Thymus (tissue), 11 donors: ENCODE results near the gene ABLIM2. TPM values are rescaled to one million over a fixed set of nuclear protein-coding genes. Genes with fewer than 3 reads are reported as not detected.

Experiments
- DNase-seq, 9 donors: peaks; one replicate each; pipeline ENCODE4 v3.0.0-alpha.2; 2013; ENCODE audit warnings: low spot score in 9 of 9, low read depth in 6 of 9, missing footprints in 1 of 9
- H3K27ac ChIP-seq, 2 donors: one replicate each; pipeline ENCODE4 v1.5.1; 2013; ENCODE audit warnings: control low read depth in 1 of 2, low read depth in 1 of 2, low read length in 1 of 2, mild to moderate bottlenecking in 1 of 2, moderate library complexity in 1 of 2
- H3K27me3 ChIP-seq, 2 donors: one replicate each; pipeline ENCODE4 v1.5.1; 2013; ENCODE audit warnings: low read length in 1 of 2; ENCODE audit not compliant: control insufficient read depth in 2 of 2, insufficient read depth in 1 of 2
- H3K36me3 ChIP-seq, 2 donors: one replicate each; pipeline ENCODE4 v1.5.1; 2013; ENCODE audit warnings: low read length in 1 of 2, mild to moderate bottlenecking in 1 of 2, moderate library complexity in 1 of 2; ENCODE audit not compliant: control insufficient read depth in 2 of 2, insufficient read depth in 2 of 2
- H3K4me1 ChIP-seq, 2 donors: one replicate each; pipeline ENCODE4 v1.5.1; 2013; ENCODE audit warnings: low read length in 2 of 2; ENCODE audit not compliant: control insufficient read depth in 2 of 2, insufficient read depth in 2 of 2
- H3K4me3 ChIP-seq, 2 donors: one replicate each; pipeline ENCODE4 v1.5.1; 2013; ENCODE audit warnings: low read length in 2 of 2, control low read depth in 1 of 2, mild to moderate bottlenecking in 1 of 2
- H3K9me3 ChIP-seq, 2 donors: one replicate each; pipeline ENCODE4 v1.5.1; 2013; ENCODE audit warnings: low read length in 1 of 2, mild to moderate bottlenecking in 1 of 2; ENCODE audit not compliant: control insufficient read depth in 2 of 2, insufficient read depth in 1 of 2
- WGBS: extraction: QIAGEN DNeasy Blood & Tissue Kit; methylation state at CpG from one replicate; pipeline ENCODE4 v1.1.7; 2013; 5-methylcytosine and 5-hydroxymethylcytosine counted together
- polyA plus RNA-seq: library from polyadenylated mRNA; stranded (reverse); fragments of 200-250 nt; gene quantifications from one replicate; pipeline ENCODE4 v1.2.3, GENCODE V29; 2013
- total RNA-seq: library from RNA; stranded (reverse); fragments of 120-200 nt; gene quantifications from one replicate; pipeline ENCODE4 v1.2.4, GENCODE V29; 2013
- donor health status: healthy.

Gene ABLIM2
- total and polyA plus RNA-seq, 2 donors, result 1.0 to 7.4 TPM

DNA sequence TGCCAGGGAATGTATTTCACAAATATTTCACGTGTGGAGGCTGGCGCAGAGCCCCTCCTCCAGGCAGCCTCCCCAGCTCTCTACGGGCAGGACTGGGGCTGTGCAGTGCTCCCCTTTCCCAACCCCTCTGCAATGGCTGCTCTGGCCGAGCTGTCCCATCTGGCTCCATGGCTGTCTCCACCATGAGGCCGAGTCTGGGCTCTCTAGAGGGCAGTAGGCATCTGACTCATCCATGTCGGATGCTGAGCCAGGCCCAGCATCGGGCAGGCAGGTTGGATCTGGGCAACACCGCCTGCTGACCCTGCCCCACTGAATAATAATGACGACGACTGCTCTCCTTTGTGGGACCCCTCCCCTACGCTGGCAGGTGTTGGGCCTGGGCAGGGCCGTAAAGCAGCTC is 29.5 kb upstream of the ABLIM2 start:
- Histone ChIP-seq H3K27me3 (peaks cover 0 to 7% of the 10 kb centered on the region in 2 donors), H3K27ac (no peak overlapping the region), H3K4me1 (peaks cover 12 to 29% of the 10 kb centered on the region in 2 donors), H3K4me3 (no peak overlapping the region), H3K9me3 (no peaks in the 10 kb centered on the region), H3K36me3 (no peaks in the 10 kb centered on the region)
- no peak for DNase-seq
- 96% methylated on average over 12 of the region's 12 CpGs for WGBS

DNA sequence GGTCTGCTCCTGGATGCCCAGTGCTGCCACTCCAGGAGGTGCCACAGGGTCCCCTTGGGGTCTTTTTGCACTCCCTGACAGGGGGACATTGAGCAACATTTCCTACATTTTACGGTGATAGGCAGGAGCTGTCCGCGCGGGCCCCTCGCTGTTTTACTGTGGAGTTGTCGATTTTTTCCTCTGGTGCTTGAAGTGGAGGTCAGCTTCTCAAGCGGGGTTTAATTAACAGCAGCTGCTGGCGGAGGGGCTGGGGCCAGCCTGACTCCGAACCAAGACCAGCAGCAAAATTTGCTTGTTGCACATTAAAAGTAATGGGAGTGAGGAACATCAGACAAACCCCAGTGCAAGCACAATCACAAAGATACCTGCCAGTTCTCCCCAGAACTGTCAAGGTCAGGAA is 27.3 kb upstream of the ABLIM2 start:
- WGBS, result 96% methylated on average over 9 of the region's 9 CpGs

DNA sequence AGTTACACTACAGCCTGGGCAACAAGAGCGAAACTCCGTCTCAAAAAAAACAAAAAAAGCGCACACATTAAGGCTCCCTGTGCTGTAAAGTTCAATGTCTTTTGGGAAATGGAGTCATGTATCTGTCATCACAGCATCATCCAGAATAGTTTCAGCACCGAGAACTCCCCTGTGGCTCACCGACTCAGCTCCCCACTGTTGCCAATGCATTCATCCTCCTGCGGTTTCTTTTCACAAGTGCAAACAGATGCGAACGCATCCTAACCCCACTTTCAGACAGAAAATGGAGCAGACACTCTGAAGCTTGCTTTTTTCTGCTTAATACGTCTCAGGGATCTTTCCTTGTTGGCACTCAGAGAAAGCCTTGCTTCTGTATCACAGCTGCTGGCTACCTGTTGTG is 26.7 kb upstream of the ABLIM2 start:
- Histone ChIP-seq H3K4me3 (no peak overlapping the region), H3K9me3 (no peaks in the 10 kb centered on the region), H3K27ac (no peak overlapping the region), H3K27me3 (no peaks in the 10 kb centered on the region), H3K36me3 (no peaks in the 10 kb centered on the region), H3K4me1 (peaks cover 1 to 11% of the 10 kb centered on the region in 2 donors)
- WGBS, result 96% methylated on average over 9 of the region's 9 CpGs
- DNase-seq, result no peak

More for the DNA sequence above, 27.3 kb upstream of the ABLIM2 start:
- peak overlapping the region in 1 of 2 donors; percentile 20 for H3K27ac ChIP-seq
- no peak for DNase-seq
- peaks cover 0 to under 1% of the 10 kb centered on the region in 2 donors for H3K27me3 ChIP-seq
- H3K4me3 ChIP-seq, result no peak overlapping the region
- no peaks in the 10 kb centered on the region for H3K9me3 ChIP-seq
- H3K36me3 ChIP-seq, result no peaks in the 10 kb centered on the region
- peaks cover 3 to 13% of the 10 kb centered on the region in 2 donors for H3K4me1 ChIP-seq

DNA sequence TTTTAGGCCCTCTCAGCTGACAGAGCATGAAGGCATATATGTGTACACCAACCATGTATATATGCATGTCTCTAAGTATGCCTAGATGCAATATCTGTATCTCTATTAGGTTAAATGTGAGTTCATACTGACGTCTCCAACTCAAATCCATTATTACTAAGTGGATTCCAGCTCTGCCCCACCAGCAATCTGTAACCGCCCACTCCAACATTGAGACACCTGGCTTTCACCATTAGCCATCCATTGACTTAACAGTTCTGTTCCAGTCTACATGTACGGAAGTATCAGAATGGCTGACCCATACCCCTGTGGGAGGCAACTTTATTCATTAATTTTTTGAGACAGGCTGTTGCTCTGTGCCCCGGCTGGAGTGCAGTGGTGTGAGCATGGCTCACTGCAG is 25.4 kb upstream of the ABLIM2 start:
- Histone ChIP-seq H3K4me1 (peaks cover 0 to 8% of the 10 kb centered on the region in 2 donors), H3K27ac (no peak overlapping the region), H3K9me3 (no peaks in the 10 kb centered on the region), H3K4me3 (no peak overlapping the region), H3K27me3 (no peaks in the 10 kb centered on the region), H3K36me3 (no peaks in the 10 kb centered on the region)
- 99% methylated on average over 4 of the region's 4 CpGs for WGBS
- no peak for DNase-seq

DNA sequence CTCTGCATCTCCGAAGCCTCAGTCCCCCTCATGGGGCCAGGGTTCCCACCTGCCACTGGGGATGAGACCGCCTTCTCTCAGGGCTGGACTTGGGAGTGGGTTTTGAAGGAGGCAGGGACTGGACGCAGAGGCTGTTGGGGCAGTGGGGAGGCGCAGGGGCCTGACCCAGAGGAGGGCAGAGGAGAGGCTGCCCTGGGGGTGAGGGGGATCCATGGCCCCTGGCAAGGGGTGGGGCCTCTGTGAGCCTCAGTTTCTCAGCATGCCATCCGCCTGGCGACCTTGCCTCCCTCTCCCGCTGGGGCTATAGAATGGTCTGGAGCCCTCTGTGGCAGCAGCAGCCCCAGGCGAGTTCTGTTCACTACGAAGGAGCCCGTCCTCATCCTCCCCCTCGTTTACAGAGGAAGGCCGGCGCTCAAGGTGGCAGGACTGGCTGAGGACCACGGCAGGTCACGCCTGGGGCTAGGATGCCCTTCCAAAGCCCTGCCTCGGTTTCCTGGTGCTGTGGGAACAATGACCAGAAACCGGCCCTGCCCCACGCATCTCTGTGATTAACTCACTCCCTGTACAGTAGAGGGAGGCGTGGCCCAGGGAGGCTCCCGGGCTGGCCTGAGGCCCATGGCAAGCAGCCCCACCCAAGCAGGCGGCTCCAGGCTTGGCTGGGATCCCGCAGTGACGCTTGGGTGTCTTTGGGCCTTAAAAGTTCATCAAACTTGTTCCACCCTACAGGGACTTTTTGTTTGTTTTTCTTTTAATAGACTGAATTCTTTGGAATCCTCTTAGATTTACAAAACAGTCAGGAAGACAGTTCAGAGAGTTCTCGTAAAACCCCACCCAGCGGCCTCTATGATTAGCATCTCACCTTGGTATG is 24.5 kb upstream of the ABLIM2 start:
- H3K36me3 ChIP-seq, result no peaks in the 10 kb centered on the region
- WGBS, result 95% methylated on average over 25 of the region's 25 CpGs
- DNase-seq, result no peak
- H3K4me3 ChIP-seq, result no peak overlapping the region
- H3K27me3 ChIP-seq, result no peaks in the 10 kb centered on the region
- H3K27ac ChIP-seq, result no peak overlapping the region
- H3K9me3 ChIP-seq, result no peaks in the 10 kb centered on the region
- H3K4me1 ChIP-seq, result no peaks in the 10 kb centered on the region

DNA sequence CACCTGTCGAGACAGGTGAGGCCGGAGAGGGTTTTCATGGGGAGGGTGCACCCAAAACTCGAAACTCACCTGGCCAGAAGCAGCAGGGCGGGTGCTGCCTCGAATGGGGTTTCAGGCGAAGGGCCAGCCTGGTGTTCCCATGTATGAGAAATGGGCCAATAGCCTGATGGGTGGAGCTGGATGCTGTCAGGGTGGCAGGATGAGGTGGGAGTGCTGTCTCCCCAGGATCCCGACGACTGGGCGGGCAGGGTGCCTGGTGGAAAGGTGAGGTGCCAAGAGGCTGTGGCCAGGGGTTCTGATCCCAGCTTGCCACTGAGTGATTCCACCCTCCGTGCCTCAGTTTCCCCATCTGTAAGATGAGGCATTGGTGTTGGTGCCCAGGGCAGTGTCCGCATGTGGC is 23.7 kb upstream of the ABLIM2 start:
- Histone ChIP-seq H3K9me3 (no peaks in the 10 kb centered on the region), H3K27ac (no peak overlapping the region), H3K27me3 (no peaks in the 10 kb centered on the region), H3K36me3 (no peaks in the 10 kb centered on the region), H3K4me1 (peaks cover 0 to 5% of the 10 kb centered on the region in 2 donors), H3K4me3 (no peak overlapping the region)
- 97% methylated on average over 11 of the region's 11 CpGs for WGBS
- no peak for DNase-seq

DNA sequence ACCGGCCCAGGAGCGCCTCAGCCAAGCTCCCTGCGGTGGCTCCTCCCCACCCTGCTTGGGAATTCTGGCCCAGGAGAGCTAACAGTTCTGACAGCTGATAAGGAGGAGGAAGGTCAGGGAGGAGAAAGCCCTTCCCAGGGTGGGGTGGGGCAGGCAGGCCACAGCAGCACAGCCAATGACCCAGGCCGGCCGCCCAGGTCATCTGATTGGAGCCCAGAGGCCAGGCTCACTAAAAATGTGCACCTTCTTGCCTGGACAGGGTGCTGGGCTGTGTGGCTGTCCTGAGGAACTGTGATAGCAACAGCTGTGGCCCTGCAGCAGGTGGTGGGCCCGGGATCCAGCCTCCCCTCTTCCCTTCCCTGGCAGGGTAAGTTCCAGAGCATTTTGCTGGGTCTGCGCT is 23.2 kb upstream of the ABLIM2 start:
- no peak overlapping the region for H3K27ac ChIP-seq

DNA sequence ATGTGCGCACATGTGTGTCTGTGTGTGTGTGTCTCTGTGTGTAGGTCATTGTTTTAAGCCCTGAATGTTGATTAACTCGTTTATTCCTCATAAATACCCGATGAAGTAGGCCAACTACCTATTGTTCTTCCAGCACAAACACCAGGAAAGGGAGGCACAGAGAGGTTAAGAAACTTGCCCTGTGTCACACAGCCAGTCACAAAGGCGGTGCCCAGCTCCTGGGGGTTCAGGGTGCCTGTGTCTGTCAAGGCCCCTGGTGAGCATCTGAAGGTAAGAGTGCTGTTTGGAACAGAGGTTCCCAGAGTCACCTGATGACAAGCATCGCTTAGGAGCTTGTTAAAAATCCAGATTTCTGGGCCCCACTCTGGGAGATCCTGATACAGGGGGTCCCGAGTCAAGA is 22.5 kb upstream of the ABLIM2 start:
- no peaks in the 10 kb centered on the region for H3K9me3 ChIP-seq
- no peaks in the 10 kb centered on the region for H3K27me3 ChIP-seq
- no peak for DNase-seq
- no peak overlapping the region for H3K4me3 ChIP-seq
- H3K4me1 ChIP-seq, result peaks cover 4 to 13% of the 10 kb centered on the region in 2 donors
- no peaks in the 10 kb centered on the region for H3K36me3 ChIP-seq
- H3K27ac ChIP-seq, result no peak overlapping the region
- WGBS, result over 99% methylated on average over 6 of the region's 6 CpGs

More for the DNA sequence above, 23.2 kb upstream of the ABLIM2 start:
- 95% methylated on average over 7 of the region's 7 CpGs for WGBS
- Histone ChIP-seq H3K4me1 (peaks cover 4 to 9% of the 10 kb centered on the region in 2 donors), H3K36me3 (no peaks in the 10 kb centered on the region), H3K27me3 (no peaks in the 10 kb centered on the region), H3K4me3 (no peak overlapping the region), H3K9me3 (no peaks in the 10 kb centered on the region)
- no peak for DNase-seq

DNA sequence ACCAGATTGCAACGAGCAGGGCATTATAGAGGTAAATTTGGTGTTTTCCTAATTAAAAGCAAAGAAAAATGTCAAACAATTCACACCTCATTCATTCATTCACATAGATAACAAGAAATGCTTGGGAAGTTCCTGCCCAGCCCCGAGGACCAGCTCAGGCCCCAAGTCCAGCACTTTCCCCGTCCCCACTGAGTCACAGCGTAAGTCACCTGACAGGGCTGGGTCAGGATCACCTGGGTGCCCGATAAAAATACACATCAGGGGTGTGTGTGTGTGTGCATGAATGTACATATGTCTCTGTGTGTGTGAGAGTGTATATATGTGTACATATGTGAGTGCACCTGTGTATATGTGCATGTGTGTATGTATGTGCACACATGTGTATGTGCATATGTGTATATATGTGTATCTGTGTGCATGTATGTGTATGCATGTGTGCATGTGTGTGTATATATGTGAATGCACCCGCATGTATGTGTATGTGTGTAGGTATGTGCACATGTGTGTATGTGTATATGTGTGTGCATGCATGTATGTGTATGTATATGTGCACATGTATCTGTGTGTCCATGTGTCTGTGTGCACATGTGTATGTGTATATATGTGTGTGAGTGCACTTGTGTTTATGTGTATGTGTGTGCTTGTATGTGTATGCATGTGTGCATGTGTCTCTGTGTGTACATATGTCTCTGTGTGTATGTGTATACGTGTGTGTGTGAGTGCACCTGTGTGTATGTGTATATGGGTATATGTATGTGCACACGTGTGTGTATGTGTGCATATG is 21.9 kb upstream of the ABLIM2 start:
- 93% methylated on average over 8 of the region's 8 CpGs for WGBS
- DNase-seq, result no peak
- H3K27ac ChIP-seq, result no peak overlapping the region
- no peaks in the 10 kb centered on the region for H3K27me3 ChIP-seq
- H3K4me1 ChIP-seq, result peaks cover 4 to 13% of the 10 kb centered on the region in 2 donors
- no peak overlapping the region for H3K4me3 ChIP-seq
- H3K36me3 ChIP-seq, result no peaks in the 10 kb centered on the region
- H3K9me3 ChIP-seq, result peaks cover 0 to 6% of the 10 kb centered on the region in 2 donors
